Endothelial cell of umbilical vein (primary cell): Measurements from ENCODE around the gene FBXW7.

Experiments used
- EZH2 ChIP-seq: IDR thresholded peaks from 2 replicates; pipeline ENCODE4 v1.6.1; 2012; ENCODE audit warnings: borderline replicate concordance, low read depth, mild to moderate bottlenecking, moderate library complexity, low read length, inconsistent platforms; ENCODE audit not compliant: severe bottlenecking
- TF ChIP-seq, protein P1 (sequence below), 2 donors: IDR thresholded peaks; 1 replicate in 1 of 2; 2 replicates in 1 of 2; pipeline ENCODE4 v1.5.1; 2011; ENCODE audit warnings: low read length in 2 of 2, mild to moderate bottlenecking in 2 of 2, moderate library complexity in 2 of 2, control low read depth in 1 of 2, inconsistent platforms in 1 of 2, low read depth in 1 of 2; ENCODE audit not compliant: insufficient read depth in 1 of 2; ENCODE audit errors: extremely low read depth in 1 of 2

DNA sequence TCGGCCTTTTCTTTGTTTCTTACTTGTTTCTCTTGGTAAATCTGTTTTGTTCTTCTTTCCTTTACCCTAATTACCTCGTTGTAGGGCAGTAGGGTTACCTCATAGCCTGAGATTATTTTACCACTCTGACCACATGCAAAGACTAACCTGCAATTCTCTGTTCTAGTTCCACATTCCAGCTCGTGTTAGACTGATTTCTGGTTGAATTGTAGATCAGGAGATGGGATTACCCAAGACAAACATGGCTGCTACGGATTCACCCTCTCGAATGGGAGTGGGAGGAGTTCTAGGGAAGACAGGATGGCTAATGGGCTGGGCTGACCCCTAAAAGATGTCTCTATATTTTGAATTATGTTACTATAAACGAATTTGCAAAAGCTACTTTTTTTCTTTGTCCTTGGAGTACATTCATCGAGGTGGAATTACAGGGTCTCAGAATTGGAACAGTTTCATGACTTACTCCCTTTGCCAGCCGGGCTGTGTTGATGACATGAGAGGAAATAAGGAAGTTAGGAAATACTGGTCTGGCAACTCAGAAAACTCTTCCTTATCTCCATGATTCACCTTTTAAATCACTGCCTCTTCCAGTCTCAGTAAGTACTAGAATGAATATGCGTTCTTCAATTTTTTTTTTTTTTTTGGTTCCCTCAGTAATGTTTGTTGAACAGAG is 36.7 kb upstream of the FBXW7 start:
- TF ChIP-seq, protein P1, sequence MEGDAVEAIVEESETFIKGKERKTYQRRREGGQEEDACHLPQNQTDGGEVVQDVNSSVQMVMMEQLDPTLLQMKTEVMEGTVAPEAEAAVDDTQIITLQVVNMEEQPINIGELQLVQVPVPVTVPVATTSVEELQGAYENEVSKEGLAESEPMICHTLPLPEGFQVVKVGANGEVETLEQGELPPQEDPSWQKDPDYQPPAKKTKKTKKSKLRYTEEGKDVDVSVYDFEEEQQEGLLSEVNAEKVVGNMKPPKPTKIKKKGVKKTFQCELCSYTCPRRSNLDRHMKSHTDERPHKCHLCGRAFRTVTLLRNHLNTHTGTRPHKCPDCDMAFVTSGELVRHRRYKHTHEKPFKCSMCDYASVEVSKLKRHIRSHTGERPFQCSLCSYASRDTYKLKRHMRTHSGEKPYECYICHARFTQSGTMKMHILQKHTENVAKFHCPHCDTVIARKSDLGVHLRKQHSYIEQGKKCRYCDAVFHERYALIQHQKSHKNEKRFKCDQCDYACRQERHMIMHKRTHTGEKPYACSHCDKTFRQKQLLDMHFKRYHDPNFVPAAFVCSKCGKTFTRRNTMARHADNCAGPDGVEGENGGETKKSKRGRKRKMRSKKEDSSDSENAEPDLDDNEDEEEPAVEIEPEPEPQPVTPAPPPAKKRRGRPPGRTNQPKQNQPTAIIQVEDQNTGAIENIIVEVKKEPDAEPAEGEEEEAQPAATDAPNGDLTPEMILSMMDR (IDR thresholded peaks at IDR 0.05; ENCODE audit: extremely low read depth in 1 of 2, insufficient read depth in 1 of 2, low read depth in 1 of 2, low read length in 2 of 2) = no peak
- TF ChIP-seq EZH2 = no peak
